PFSK-1 (cell line): ENCODE measurements around the gene PPP1R15A.

Source experiments
- FOXP2 ChIP-seq: optimal IDR thresholded peaks from 2 replicates; pipeline ENCODE3; 2011; ENCODE audit warnings: borderline replicate concordance, control low read depth, inconsistent platforms; ENCODE audit not compliant: insufficient read depth; ENCODE audit errors: extremely low read length, extremely low read depth
- POLR2AphosphoS5 ChIP-seq: IDR thresholded peaks from 2 replicates; pipeline ENCODE4 v1.6.1; 2012; ENCODE audit warnings: low read depth, mild to moderate bottlenecking, control low read depth, low read length, moderate library complexity
- REST ChIP-seq, 2 experiments: IDR thresholded peaks; 2 replicates each; pipeline versions ENCODE4 v1.6.1 to v1.8.0; 2011 to 2012; ENCODE audit warnings: low read depth in 2 of 2, low read length in 2 of 2, control low read depth in 1 of 2, inconsistent platforms in 1 of 2, mild to moderate bottlenecking in 1 of 2, moderate library complexity in 1 of 2; ENCODE audit not compliant: insufficient read depth in 1 of 2
- SIN3A ChIP-seq: IDR thresholded peaks from 2 replicates; pipeline ENCODE4 v1.6.1; 2012; ENCODE audit warnings: mild to moderate bottlenecking, low read length, moderate library complexity, borderline replicate concordance; ENCODE audit not compliant: insufficient read depth
- TAF1 ChIP-seq: IDR thresholded peaks from 2 replicates; pipeline ENCODE4 v1.6.1; 2012; ENCODE audit warnings: low read length, control low read depth, borderline replicate concordance; ENCODE audit not compliant: insufficient read depth

Gene PPP1R15A

GRCh38 chr19:48858984-48859710, 13.1 kb upstream of the PPP1R15A start:
- TF ChIP-seq POLR2AphosphoS5 (no peak), SIN3A (no peak), REST (IDR thresholded peaks at IDR 0.05; ENCODE audit: insufficient read depth in 1 of 2, low read depth in 2 of 2, low read length in 2 of 2) (no peak), TAF1 (no peak), FOXP2 (no peak)

GRCh38 chr19:48859711-48860572, 12.3 kb upstream of the PPP1R15A start:
- TF ChIP-seq SIN3A: no peak
- no peak for TF ChIP-seq TAF1
- TF ChIP-seq POLR2AphosphoS5: no peak
- no peak for TF ChIP-seq FOXP2

- no peak for TF ChIP-seq SIN3A
- no peak for TF ChIP-seq FOXP2
These were observed 10.9 kb upstream of the PPP1R15A start for GRCh38 chr19:48861313-48861712.

- TF ChIP-seq TAF1 (no peak), SIN3A (no peak), POLR2AphosphoS5 (no peak), REST (IDR thresholded peaks at IDR 0.05; ENCODE audit: insufficient read depth in 1 of 2, low read depth in 2 of 2, low read length in 2 of 2) (no peak), FOXP2 (no peak)
These were observed 9.4 kb upstream of the PPP1R15A start for GRCh38 chr19:48862827-48863226.

DNA sequence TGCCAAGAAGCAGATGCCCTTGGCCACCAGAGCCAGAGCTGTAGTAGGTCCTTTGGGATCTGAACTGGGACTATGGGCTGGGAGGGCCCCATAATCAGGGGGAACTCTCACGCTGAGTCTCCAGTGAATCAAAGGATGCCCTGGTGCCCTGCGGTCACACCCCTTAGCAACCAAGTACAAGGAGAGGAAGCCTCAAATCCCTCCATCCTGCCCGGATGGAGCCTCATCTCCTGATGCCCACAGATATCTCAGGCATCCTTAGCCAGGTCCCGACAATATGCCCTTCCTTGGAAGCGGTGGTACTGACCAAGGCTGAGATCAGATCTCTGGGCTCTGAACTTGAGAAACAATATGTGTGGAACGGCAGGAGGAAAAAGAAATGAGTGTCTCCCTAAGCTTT, 5.5 kb upstream of the PPP1R15A start:
- TF ChIP-seq FOXP2 (no peak), REST (IDR thresholded peaks at IDR 0.05; ENCODE audit: insufficient read depth in 1 of 2, low read depth in 2 of 2, low read length in 2 of 2) (no peak), TAF1 (no peak), POLR2AphosphoS5 (no peak), SIN3A (no peak)
